Measurements from ENCODE around the gene ENTHD1. TPM values are rescaled to one million over a fixed set of nuclear protein-coding genes. Genes with fewer than 3 reads are reported as not detected.

ENTHD1 gene
- total RNA-seq, 1 donor from 2014 or later, result not detected

DNA sequence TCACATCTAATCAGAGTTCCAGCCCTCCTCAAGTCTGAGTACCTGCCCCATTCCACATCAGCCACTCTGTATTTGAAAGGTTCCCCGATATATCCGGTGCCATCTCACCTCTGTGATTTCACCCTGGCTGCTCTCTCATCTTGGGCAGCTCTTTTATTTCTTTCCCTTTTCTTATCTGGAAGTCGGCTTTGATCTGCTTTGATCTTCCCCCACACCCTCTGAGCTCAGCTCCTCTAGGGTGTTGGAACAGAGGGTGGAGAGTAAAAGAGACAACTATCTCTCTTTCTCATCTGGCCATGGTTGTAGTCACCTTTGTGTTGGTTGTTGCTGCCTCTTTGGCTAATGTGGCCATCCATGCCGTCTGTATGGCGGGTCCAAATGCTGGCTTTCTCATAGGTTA is 108.3 kb downstream of the ENTHD1 start:
- H3K36me3 Mint-ChIP-seq (ENCODE audit: unreplicated experiment), result no peaks in the 10 kb centered on the region
- H3K4me1 Mint-ChIP-seq (ENCODE audit: low read depth, unreplicated experiment), result no peaks in the 10 kb centered on the region
- DNase-seq, result no peak
- TF ChIP-seq, protein P1, sequence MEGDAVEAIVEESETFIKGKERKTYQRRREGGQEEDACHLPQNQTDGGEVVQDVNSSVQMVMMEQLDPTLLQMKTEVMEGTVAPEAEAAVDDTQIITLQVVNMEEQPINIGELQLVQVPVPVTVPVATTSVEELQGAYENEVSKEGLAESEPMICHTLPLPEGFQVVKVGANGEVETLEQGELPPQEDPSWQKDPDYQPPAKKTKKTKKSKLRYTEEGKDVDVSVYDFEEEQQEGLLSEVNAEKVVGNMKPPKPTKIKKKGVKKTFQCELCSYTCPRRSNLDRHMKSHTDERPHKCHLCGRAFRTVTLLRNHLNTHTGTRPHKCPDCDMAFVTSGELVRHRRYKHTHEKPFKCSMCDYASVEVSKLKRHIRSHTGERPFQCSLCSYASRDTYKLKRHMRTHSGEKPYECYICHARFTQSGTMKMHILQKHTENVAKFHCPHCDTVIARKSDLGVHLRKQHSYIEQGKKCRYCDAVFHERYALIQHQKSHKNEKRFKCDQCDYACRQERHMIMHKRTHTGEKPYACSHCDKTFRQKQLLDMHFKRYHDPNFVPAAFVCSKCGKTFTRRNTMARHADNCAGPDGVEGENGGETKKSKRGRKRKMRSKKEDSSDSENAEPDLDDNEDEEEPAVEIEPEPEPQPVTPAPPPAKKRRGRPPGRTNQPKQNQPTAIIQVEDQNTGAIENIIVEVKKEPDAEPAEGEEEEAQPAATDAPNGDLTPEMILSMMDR (IDR thresholded peaks at IDR 0.05; ENCODE audit: partially characterized antibody, unreplicated experiment), result no peak
- peaks cover 2% of the 10 kb centered on the region for H3K9me3 Mint-ChIP-seq (ENCODE audit: unreplicated experiment)
- H3K27me3 Mint-ChIP-seq (ENCODE audit: unreplicated experiment), result no peaks in the 10 kb centered on the region
- H3K27ac Mint-ChIP-seq (ENCODE audit: unreplicated experiment), result no peak overlapping the region
- no peak overlapping the region for H3K4me3 Mint-ChIP-seq (ENCODE audit: unreplicated experiment)

DNA sequence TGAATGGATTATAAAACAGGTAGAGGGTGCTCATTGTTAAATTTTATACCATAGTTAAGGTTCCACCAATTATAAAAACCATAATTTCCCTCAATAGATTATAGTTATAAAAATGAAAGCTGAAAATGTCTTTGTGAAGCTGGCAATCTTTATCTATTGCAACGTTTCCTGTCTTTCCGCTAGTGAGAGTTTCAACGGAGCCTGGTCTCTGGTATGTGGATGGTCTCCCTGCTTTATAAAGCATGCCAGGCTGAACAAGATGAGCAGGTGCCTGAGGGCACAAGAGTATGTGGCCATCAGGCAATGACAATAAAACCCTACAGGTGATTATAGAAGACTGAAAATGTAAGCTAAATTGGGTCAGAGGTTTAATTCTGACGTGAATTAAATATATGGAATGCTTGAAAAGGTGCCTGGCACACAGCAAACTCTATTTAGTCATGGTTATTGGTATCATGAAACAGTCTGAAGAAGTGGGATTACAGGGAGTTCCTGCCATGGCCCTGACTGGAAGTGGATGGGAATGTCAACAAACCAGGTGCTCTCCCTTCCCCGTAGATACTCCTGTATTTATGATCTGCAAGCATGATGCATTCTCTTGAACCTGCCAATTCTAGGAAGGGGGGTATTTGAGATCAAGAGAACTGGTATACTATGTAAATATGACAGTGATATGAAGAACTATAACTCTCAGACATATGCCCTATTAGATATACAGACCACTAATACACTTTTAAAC is 115.7 kb downstream of the ENTHD1 start:
- no peaks in the 10 kb centered on the region for H3K4me1 Mint-ChIP-seq (ENCODE audit: low read depth, unreplicated experiment)
- peaks cover 4% of the 10 kb centered on the region for H3K27me3 Mint-ChIP-seq (ENCODE audit: unreplicated experiment)
- H3K27ac Mint-ChIP-seq (ENCODE audit: unreplicated experiment), result no peak overlapping the region
- DNase-seq, result no peak
- TF ChIP-seq, protein P1 (IDR thresholded peaks at IDR 0.05; ENCODE audit: partially characterized antibody, unreplicated experiment), result no peak
- no peak overlapping the region for H3K4me3 Mint-ChIP-seq (ENCODE audit: unreplicated experiment)
- H3K36me3 Mint-ChIP-seq (ENCODE audit: unreplicated experiment), result no peaks in the 10 kb centered on the region
- peaks cover 2% of the 10 kb centered on the region for H3K9me3 Mint-ChIP-seq (ENCODE audit: unreplicated experiment)

DNA sequence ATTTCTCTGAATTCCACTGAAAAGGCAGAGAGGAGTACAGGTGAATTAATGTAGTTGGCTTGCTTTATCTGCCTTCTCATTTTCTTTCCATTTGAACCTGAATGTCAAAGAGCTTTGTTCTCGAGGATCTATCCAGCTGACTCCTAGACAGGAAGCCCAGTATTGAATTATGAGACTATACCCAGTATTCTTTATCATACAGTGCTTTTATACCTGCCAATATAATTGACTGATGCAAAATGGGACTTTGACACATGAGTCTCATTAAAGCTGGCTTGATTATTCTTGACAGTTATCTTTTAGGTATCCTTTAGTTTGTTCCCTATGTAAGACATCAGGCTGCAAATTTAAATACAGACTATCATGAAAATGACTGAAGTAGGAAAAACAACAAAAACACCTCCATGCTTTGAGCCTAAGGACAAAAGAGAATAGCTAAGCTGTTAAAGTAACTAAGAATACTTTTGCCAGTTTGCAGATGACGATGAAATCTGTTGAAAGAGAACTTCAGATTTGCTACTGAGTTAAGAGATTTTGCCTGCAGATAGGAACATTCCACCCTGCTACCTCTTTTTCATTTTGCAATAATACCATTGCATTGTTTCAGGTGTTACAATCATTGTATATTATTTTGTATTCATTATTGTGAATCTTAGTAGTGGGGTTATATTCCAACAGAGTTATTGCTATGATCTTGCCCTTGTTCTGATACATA is 117.1 kb downstream of the ENTHD1 start:
- Mint-ChIP-seq H3K27me3 (ENCODE audit: unreplicated experiment) (peaks cover 4% of the 10 kb centered on the region), H3K9me3 (ENCODE audit: unreplicated experiment) (peaks cover under 1% of the 10 kb centered on the region), H3K4me1 (ENCODE audit: low read depth, unreplicated experiment) (no peaks in the 10 kb centered on the region), H3K36me3 (ENCODE audit: unreplicated experiment) (no peaks in the 10 kb centered on the region), H3K27ac (ENCODE audit: unreplicated experiment) (no peak overlapping the region), H3K4me3 (ENCODE audit: unreplicated experiment) (no peak overlapping the region)
- TF ChIP-seq, protein P1 (IDR thresholded peaks at IDR 0.05; ENCODE audit: partially characterized antibody, unreplicated experiment), result no peak
- no peak for DNase-seq

DNA sequence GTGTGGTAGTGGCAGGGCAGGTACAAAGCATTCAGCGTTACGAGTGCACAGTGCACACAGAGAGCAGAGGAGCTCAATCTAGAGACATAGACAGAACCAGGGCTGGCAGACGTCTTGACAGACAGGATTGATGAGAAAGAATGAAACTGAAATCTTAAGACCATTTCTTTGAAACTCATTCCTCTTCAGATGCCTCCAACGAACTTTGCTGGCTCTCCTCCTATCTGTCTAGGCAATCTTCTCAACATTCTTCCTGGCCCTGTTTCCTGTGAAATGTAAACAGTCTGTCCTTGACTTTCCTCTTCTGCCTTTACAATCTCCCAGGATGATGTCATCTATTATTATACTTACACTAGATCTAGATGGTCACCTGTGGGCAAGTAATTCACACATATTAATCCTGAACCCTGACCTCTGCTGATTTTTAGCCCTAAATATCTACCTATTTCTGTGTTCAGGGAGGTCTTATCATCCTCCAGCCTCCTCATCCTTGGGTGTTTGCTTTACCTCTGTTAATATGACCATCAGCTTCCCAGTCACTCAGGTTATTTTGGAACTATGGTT is 119.5 kb downstream of the ENTHD1 start:
- H3K4me1 Mint-ChIP-seq (ENCODE audit: low read depth, unreplicated experiment), result no peaks in the 10 kb centered on the region
- no peaks in the 10 kb centered on the region for H3K27me3 Mint-ChIP-seq (ENCODE audit: unreplicated experiment)
- H3K4me3 Mint-ChIP-seq (ENCODE audit: unreplicated experiment), result no peak overlapping the region
- DNase-seq, result no peak
- H3K9me3 Mint-ChIP-seq (ENCODE audit: unreplicated experiment), result no peaks in the 10 kb centered on the region
- H3K36me3 Mint-ChIP-seq (ENCODE audit: unreplicated experiment), result no peaks in the 10 kb centered on the region
- TF ChIP-seq, protein P1 (IDR thresholded peaks at IDR 0.05; ENCODE audit: partially characterized antibody, unreplicated experiment), result no peak
- no peak overlapping the region for H3K27ac Mint-ChIP-seq (ENCODE audit: unreplicated experiment)

DNA sequence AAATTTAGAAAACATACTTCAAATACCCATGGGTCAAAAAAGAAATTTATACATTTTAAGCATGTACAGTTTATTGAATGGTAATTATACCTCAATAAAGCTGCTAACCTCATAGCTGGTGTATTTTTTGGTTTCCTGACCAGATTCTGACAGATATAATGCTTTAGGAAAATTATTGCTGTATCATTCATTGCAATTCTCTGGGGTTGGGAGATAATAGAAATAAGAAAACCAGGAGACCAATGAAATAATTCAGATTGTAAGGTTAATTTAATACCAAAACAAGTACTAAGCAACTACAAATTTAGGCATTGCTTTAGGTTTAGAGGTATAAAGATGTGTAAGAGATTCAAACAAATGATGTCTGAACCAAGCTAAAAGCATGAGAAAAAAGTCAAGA is 120.1 kb downstream of the ENTHD1 start:
- no peaks in the 10 kb centered on the region for H3K36me3 Mint-ChIP-seq (ENCODE audit: unreplicated experiment)
- no peak overlapping the region for H3K4me3 Mint-ChIP-seq (ENCODE audit: unreplicated experiment)
- no peaks in the 10 kb centered on the region for H3K27me3 Mint-ChIP-seq (ENCODE audit: unreplicated experiment)
- no peaks in the 10 kb centered on the region for H3K9me3 Mint-ChIP-seq (ENCODE audit: unreplicated experiment)
- no peak for DNase-seq
- TF ChIP-seq, protein P1 (IDR thresholded peaks at IDR 0.05; ENCODE audit: partially characterized antibody, unreplicated experiment), result no peak
- H3K27ac Mint-ChIP-seq (ENCODE audit: unreplicated experiment), result no peak overlapping the region
- H3K4me1 Mint-ChIP-seq (ENCODE audit: low read depth, unreplicated experiment), result no peaks in the 10 kb centered on the region

Data from glutamatergic neuron (in vitro differentiated cells).